ENCODE measurements around the gene PLCE1. TPM values are rescaled to one million over a fixed set of nuclear protein-coding genes. Genes with fewer than 3 reads are reported as not detected.

Gene PLCE1
- total RNA-seq, 2 donors from 2014 or later = 3.9 to 5.3 TPM

DNA sequence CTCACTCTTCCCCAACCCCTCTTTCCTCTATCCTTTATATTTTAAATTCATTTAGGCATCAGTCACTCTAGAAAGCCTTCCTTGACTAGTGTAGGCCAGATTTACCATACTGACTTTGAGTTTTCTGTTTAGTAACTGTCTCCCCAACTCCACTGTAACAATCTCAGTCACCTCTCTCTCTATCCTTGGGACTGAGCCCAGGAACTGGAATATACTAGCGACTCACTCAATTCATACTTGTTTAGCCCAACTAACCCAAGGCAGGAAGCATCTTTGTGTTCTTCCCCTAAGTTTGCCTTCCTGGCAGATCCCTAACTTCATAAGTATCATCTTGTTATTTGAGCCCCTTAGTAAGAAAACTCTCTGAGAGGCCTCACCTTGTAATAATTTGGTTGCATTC lies 19.1 kb downstream of the PLCE1 start:
- no peaks in the 10 kb centered on the region for H3K36me3 ChIP-seq (replicated peaks in 1 of 2; ENCODE audit: insufficient read depth in 1 of 2, low read depth in 2 of 2)
- DNase-seq = no peak
- H3K4me3 ChIP-seq = no peak overlapping the region
- H3K9me3 ChIP-seq = no peaks in the 10 kb centered on the region
- no peak overlapping the region for H3K27ac ChIP-seq
- no peak for ATAC-seq
- intact Hi-C loops (cut with DNase I) = no loop called here
- TF ChIP-seq POLR2A (IDR thresholded peaks at IDR 0.05) = no peak
- TF ChIP-seq, protein P1, sequence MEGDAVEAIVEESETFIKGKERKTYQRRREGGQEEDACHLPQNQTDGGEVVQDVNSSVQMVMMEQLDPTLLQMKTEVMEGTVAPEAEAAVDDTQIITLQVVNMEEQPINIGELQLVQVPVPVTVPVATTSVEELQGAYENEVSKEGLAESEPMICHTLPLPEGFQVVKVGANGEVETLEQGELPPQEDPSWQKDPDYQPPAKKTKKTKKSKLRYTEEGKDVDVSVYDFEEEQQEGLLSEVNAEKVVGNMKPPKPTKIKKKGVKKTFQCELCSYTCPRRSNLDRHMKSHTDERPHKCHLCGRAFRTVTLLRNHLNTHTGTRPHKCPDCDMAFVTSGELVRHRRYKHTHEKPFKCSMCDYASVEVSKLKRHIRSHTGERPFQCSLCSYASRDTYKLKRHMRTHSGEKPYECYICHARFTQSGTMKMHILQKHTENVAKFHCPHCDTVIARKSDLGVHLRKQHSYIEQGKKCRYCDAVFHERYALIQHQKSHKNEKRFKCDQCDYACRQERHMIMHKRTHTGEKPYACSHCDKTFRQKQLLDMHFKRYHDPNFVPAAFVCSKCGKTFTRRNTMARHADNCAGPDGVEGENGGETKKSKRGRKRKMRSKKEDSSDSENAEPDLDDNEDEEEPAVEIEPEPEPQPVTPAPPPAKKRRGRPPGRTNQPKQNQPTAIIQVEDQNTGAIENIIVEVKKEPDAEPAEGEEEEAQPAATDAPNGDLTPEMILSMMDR (IDR thresholded peaks at IDR 0.05) = no peak
- H3K4me1 ChIP-seq = peaks cover 6% of the 10 kb centered on the region
- H3K27me3 ChIP-seq = no peaks in the 10 kb centered on the region
- WGBS, 2 donors = 94 to 100% methylated on average over 1 of the region's 1 CpG

DNA sequence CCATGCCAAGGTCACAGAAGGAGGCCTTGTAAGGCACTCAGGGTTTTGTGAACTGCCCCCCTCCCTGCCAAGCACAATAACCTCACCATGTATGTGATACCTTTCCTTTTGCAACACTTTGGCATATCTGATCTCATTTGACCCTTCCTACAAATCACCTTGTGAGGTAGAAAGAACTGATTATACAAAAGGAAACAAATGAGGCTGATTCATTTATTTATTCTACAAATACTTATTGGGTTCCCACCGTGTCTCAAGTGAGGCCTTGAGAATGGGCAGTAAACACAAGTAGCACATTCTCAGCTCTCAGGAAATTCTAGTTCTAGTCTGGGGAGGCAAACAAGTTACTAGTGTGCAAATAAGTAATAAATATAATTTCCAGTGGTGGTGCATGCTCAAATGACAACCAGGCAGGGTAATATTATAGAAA lies 19.6 kb downstream of the PLCE1 start:
- DNase-seq (no peak), ATAC-seq (no peak)

DNA sequence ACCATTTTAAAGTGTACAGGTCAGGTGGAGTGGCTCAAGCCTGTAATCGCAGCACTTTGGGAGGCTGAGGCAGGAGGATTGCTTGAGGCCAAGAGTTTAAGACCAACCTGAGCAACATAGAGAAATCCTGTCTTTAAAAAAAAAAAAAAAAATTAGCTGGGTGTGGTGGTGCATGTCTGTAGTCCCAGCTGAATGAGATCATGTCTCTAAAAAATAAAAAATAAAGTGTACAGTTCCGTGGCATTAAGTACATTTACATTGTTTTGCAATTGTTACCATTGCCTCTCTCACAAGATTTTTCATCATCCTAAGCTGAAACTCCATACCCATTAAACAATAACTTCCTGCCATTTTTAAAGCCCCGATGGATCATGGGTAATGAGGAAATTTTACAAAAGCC lies 20.6 kb downstream of the PLCE1 start:
- TF ChIP-seq, protein P1 (IDR thresholded peaks at IDR 0.05) = no peak
- no peak for TF ChIP-seq POLR2A (IDR thresholded peaks at IDR 0.05)
- H3K4me1 ChIP-seq = no peaks in the 10 kb centered on the region
- 91 to 95% methylated on average over 3 of the region's 3 CpGs for whole genome bisulfite sequencing, 2 donors
- DNase-seq (no peak), ATAC-seq (no peak)
- H3K36me3 ChIP-seq (replicated peaks in 1 of 2; ENCODE audit: insufficient read depth in 1 of 2, low read depth in 2 of 2) = no peaks in the 10 kb centered on the region
- H3K27ac ChIP-seq = no peak overlapping the region
- H3K4me3 ChIP-seq = no peak overlapping the region
- no peaks in the 10 kb centered on the region for H3K27me3 ChIP-seq
- intact Hi-C loops (cut with DNase I) = no loop called here
- no peaks in the 10 kb centered on the region for H3K9me3 ChIP-seq

More for the DNA sequence above, 19.6 kb downstream of the PLCE1 start:
- Histone ChIP-seq H3K27ac (no peak overlapping the region), H3K4me3 (no peak overlapping the region), H3K36me3 (replicated peaks in 1 of 2; ENCODE audit: insufficient read depth in 1 of 2, low read depth in 2 of 2) (no peaks in the 10 kb centered on the region), H3K4me1 (peaks cover under 1% of the 10 kb centered on the region), H3K27me3 (no peaks in the 10 kb centered on the region), H3K9me3 (no peaks in the 10 kb centered on the region)
- WGBS, 2 donors = 8 to 19% methylated on average over 1 of the region's 1 CpG
- intact Hi-C loops (cut with DNase I) = no loop called here
- TF ChIP-seq, protein P1 (IDR thresholded peaks at IDR 0.05) = no peak
- no peak for TF ChIP-seq POLR2A (IDR thresholded peaks at IDR 0.05)

DNA sequence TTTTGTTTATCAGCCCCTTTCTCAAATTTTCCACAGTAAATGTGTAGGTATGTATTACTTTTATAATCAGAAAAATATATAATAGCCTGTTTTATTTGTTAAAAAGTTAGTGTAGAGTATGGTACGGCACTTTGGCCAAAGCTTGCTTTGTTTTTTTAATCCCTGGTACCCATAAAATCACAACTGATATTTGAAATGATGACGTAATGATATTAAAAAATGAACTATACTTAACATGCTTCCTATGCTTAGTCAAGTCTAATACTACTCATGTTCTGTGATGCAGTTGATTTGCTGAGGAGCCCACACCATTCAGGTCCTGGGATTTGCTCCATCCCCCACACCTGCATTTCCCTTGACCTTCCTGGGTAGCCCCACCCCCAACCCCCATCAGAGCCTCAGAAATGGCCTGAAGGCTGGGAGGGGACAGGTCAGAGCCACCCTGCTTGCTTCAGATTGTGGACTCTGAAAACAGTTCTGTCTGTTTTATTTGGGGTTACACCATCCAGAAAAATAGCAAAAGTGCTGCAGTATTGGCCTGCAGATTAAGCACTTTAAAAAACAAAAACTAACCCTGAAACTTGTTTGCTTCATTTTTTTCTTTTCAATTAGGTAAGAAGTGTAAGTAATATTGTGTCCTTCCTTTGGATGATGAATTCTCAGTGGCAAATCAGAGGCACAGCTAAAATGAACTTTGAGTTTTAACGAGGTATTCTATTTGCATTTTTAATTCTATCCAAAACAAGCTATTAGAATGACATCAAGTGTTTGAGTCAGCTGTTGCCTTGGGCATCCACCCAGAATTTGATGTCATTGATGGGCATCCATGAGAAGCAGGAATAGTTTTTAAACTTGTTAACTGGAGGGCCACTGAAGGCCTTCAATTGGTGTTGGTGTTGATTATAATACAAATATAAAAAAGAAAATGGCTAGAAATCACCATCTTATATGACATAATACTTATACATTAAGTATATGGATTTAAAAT lies 23.3 kb downstream of the PLCE1 start:
- 70 to 72% methylated on average over 3 of the region's 3 CpGs for WGBS, 2 donors
- ATAC-seq (no peak), DNase-seq (no peak)
- Histone ChIP-seq H3K4me3 (no peak overlapping the region), H3K27me3 (no peaks in the 10 kb centered on the region), H3K27ac (no peak overlapping the region), H3K9me3 (no peaks in the 10 kb centered on the region), H3K36me3 (replicated peaks in 1 of 2; ENCODE audit: insufficient read depth in 1 of 2, low read depth in 2 of 2) (no peaks in the 10 kb centered on the region), H3K4me1 (no peaks in the 10 kb centered on the region)
- TF ChIP-seq, protein P1 (IDR thresholded peaks at IDR 0.05) = no peak
- no peak for TF ChIP-seq POLR2A (IDR thresholded peaks at IDR 0.05)
- intact Hi-C loops (cut with DNase I) = no loop called here
